Body of pancreas (tissue), 4 donors: ENCODE results near the gene EMP2.

ENCODE experiments used
- CTCF ChIP-seq, 7 experiments: fragments of 450-650 bp in 4 of 7; fragments of 200-600 bp in 3 of 7; sonication (generic) in 3 of 7; IDR thresholded peaks; one replicate each; pipeline ENCODE4 v1.5.1; 2016 to 2019; ENCODE audit warnings: antibody characterized with exemption in 7 of 7
- POLR2A ChIP-seq, 3 donors: fragments of 450-650 bp; IDR thresholded peaks; one replicate each; pipeline ENCODE4 v1.6.1; 2016; ENCODE audit warnings: antibody characterized with exemption in 3 of 3, mild to moderate bottlenecking in 2 of 3

GRCh38 chr16:10594312-10594950, 14.0 kb upstream of the EMP2 start:
- TF ChIP-seq CTCF (IDR thresholded peaks at IDR 0.05) (no peak), POLR2A (IDR thresholded peaks at IDR 0.05) (no peak)
